AG08395 (cell line): ENCODE data around the gene LHX1.
A peak's percentile ranks its signal among the peaks of the same experiment; 100 is the strongest.

Experiments used
- DNase-seq: peaks from one replicate; pipeline ENCODE4 v3.0.0; 2012; ENCODE audit warnings: mixed read lengths, low spot score

LHX1 gene

DNA sequence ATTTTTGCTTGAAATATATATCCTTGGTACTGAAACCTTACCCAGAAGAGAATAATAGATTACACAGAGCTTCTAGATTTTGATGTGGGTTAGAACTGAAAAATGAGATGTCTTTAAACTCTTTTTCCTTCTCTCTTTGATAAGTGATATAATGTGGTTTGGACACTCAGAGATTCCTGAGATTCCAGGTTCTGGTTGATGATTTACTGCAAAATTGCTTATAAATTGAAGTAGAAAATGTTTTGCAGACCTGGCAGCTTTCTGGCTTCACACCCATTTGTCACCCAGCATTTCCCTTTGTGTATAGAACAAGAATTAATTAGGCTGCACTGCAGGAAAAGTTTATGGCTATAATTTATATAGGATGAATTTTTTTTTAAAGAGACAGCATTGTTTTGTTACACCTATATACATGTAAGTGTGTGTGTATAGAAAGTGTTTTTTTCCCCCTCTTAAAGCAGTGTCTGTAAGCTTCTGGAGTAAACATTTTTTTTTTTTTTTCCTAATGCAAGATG lies 35.0 kb downstream of the LHX1 start:
- no peak for DNase-seq

DNA sequence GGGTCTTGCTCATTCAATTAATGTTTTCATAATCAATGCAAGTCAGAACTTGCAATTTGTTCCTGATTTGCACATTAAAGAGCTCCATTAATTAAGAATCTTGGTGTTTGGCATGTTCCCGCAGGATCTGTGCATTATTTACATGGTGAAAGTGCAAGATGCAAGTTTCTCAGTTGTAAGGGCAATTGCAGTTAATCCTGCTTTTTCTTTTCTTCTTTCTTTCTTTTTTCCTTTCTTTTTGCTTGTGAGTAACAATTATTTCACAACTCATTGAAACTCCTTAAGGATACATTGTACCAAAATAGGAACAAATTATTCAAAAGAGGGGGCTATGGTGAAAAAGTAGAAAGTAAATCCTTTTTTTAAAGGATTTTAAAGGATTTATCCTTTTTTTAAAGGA lies 35.6 kb downstream of the LHX1 start:
- DNase-seq: no peak

DNA sequence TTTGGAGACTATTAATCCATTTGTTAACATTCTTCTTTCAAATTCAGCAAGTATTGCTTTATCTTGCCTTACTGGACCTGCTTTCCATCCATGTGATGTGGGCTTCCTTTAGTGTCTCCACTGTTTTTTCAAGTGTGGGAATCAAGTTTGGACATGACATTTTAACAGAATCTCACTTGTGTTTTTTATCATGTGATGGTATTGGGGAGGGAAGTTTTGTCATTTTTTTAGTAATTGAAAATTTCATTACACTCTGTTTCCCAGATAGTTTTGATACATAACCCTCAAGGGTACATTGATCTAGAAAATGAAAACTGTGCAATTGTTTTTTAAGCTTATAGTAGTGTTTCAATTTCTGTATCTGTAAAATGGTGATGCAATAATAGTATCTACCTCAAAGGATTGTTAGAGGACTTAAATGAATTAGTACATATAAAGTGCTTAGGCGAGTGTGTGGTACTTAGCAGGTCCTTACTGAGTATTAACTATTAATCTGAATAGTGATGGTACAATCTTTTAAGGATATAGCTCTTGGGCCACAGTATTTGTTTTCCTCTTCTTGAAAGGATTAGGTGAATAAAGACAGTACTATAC lies 38.7 kb downstream of the LHX1 start:
- no peak for DNase-seq

DNA sequence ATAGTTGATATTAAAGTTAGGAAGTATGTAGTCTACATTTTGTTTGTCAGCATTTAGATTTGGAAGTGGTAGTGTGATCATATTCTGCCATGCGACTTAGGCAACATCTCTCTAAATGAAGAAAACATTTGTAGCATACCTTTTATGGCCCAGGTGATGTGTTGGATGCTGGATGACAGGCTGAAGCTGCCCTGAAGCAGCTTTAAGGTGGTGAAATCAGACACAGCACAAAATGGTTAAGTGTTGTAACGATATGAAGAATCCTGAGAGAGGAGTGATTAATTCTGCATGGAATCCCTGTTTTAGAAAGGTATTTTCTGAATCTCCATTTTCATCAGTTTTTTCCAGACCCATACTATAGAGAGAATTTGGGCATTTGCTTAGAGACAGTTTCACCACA lies 39.8 kb downstream of the LHX1 start:
- DNase-seq: no peak

DNA sequence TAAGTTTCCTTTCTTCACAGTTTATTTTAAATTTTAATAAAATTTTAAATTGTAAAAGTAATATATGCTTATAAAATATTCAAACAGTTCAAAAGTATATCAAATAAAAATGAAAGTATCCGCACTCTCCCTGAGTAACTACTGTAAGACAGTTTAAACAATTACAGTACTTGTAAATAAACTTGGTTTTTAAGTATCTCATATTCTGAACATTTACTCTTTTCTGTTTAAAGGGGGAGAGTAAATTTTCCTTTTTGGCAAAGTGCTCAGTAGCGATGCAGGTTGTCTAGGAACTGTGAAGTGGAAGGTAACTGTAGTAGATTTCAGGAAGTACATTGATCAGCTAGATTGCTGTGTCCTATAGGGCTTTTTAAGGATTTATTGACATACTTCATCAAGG lies 40.3 kb downstream of the LHX1 start:
- DNase-seq: no peak

DNA sequence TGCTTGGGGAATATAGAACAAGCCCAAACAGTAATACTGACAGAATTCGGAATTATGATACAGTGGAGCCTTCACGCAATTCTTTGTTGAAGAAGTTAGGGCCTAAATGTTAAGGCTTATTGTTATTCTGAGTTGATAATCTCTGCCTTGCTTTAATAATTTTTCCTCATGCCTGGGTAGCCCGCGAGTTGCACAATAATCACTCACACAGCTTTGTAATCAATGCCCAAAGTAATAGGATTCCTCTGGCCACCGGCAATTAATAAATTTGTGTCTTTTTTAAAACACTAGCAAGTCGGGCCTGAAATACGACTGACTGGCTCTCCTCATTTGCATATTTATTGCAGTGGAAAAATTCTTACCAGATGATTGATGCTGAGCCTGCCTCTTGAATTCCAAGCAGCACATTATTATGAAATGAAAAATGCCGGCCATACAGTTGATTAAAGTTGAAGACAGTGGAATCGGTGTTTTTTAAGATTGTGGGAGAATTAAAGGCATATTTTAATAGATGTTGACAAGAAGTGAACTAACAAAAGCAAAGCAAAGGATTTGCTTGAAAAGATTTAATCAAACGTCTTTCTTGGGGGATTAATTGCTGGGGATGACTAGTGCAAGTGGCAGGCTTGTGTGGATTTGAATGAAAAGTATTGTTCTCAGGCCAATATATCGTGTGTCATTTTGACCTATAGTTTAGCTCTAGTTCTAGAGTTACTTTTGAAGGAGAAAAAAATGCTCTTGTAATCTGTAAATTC lies 41.7 kb downstream of the LHX1 start:
- peak; percentile 40 for DNase-seq

DNA sequence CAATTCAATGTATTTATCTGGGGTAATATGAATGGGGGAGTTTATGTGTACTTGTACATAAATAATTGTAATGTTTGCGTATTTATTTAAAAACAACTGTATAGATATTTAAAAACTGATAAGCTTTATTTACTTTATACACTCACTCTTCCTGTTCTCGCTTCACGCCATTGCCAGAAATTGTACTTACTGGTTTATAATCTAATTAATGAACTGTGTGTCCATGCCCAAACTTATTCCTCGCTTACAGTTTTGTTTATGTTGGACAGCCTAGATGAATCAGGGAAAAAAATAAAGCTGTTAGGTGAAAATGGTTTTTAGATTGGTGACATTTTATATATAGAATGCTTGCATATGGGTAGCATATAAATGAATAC lies 42.3 kb downstream of the LHX1 start:
- no peak for DNase-seq

DNA sequence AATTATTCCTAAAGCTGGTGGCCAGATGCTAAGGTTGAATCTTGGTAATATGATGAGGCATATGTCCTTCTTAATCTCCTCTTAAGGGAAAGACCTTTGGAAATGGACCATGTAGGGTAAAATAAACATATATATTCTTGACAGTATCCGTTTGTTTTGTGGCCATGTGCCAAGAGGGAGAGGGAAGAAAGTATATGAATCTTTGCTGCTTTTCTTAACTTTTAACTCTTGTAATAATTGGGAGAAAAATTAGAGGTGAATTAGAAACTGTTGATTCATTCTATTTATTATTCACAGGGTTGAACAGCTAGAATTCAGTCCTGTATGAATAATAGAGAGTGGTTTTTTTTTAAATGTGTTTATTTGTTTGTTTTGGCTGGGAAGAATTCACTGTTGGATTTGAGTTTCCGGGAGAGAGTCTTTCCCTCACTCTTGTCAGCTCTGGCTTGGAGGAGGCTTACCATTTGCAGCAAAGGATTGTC lies 43.0 kb downstream of the LHX1 start:
- no peak for DNase-seq

DNA sequence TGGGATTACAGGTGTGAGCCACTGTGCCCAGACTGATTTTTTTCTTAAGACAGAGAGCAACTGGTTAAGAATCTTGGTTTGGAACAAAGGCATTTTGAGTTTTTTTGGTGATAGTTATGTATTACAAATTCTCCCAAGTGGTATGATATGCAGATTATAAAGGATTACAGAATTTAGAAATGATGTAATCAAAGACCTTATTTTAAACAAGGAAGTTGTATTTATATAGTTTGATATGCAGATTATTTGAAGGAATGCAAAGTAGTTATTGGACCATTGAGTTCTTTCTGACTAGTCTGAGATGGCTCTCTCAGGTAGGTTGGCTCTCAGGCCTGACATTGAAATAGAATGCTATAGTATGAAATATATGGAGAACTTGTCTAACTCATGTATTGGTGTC lies 46.3 kb downstream of the LHX1 start:
- DNase-seq: no peak

DNA sequence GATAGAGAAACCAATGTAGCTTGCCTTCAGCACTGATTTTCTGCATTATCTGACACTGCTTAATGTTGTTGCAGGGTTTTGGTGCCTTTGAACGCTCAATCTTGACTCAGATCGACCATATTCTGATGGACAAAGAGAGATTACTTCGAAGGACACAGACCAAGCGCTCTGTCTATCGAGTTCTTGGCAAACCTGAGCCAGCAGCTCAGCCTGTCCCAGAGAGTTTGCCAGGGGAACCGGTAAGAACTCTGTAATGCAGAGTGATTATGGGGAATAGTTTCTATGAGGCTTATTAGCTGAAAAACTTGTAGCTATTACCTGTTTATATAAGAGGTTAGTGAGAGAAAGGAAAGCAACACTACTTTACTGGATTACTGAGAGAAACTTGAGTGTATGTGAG lies 51.9 kb downstream of the LHX1 start:
- DNase-seq: no peak

DNA sequence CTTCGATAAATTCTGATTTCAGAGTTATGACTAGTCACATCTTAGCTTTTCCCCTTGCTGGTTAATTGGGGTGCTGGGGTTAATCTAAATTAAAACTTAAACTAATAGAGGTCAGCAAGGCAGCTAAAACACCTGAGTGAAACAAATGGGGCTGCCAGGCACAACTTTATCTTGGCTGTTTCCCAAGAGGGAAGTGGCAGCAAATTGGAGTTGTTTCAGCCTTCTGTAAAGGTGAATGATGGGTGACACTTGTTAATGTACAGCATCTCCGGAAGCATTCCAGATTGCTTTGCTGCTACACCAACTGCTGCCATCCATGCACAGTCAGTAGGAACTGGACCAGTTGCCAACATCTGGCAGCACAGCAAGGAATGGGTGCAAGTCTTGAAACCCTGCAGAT lies 55.4 kb downstream of the LHX1 start:
- no peak for DNase-seq

DNA sequence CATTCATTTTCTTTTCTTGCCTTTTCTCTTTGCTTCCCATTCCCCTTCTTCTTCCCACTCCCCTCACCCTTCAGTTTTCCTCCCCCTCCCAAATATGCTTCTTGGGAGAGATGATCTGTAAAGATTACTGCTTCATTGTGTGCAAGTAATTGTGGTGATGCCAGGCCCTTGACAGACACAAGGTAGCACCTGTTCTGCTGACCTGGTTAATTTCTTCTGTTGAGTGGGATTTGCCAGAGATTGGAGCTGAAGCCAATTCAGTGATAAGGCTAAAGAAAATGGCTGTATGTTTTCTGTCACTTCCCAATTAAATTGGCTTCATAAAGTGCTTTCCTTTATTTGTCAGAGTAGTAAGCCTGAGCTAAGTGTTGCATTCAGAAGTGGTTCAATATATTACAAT lies 56.0 kb downstream of the LHX1 start:
- DNase-seq: no peak
